Gastrocnemius medialis (tissue), 4 donors: ENCODE measurements around the gene PFKP.
"Not testable (repeated sequence)": the region's sequence is repeated elsewhere in the genome, so short reads cannot be mapped to it uniquely, and the experiment has no call there.

ENCODE experiments used
- POLR2A ChIP-seq, 2 donors: fragments of 450-650 bp; IDR thresholded peaks; one replicate each; pipeline ENCODE4 v1.6.1; 2017; ENCODE audit warnings: antibody characterized with exemption in 2 of 2, mild to moderate bottlenecking in 2 of 2, moderate library complexity in 2 of 2
- TF ChIP-seq, protein P1 (sequence below), 5 experiments: fragments of 450-650 bp in 3 of 5; fragments of 200-600 bp in 2 of 5; sonication (generic) in 2 of 5; IDR thresholded peaks in 4 of 5; conservative IDR thresholded peaks in 1 of 5; 1 replicate in 4 of 5; 2 replicates in 1 of 5; pipeline ENCODE4 v1.5.1; 2016 to 2019; ENCODE audit warnings: antibody characterized with exemption in 5 of 5, mild to moderate bottlenecking in 3 of 5, moderate library complexity in 3 of 5

GRCh38 chr10:3171488-3171887 is 104.1 kb downstream of the PFKP start:
- not testable (repeated sequence) for TF ChIP-seq POLR2A (IDR thresholded peaks at IDR 0.05)
- TF ChIP-seq, protein P1, sequence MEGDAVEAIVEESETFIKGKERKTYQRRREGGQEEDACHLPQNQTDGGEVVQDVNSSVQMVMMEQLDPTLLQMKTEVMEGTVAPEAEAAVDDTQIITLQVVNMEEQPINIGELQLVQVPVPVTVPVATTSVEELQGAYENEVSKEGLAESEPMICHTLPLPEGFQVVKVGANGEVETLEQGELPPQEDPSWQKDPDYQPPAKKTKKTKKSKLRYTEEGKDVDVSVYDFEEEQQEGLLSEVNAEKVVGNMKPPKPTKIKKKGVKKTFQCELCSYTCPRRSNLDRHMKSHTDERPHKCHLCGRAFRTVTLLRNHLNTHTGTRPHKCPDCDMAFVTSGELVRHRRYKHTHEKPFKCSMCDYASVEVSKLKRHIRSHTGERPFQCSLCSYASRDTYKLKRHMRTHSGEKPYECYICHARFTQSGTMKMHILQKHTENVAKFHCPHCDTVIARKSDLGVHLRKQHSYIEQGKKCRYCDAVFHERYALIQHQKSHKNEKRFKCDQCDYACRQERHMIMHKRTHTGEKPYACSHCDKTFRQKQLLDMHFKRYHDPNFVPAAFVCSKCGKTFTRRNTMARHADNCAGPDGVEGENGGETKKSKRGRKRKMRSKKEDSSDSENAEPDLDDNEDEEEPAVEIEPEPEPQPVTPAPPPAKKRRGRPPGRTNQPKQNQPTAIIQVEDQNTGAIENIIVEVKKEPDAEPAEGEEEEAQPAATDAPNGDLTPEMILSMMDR (IDR thresholded peaks at IDR 0.05 in 4 of 5, conservative IDR thresholded peaks at IDR 0.05 in 1 of 5), result not testable (repeated sequence)
